Spleen (tissue), 11 donors: ENCODE data around the gene GATD1. TPM values are rescaled to one million over a fixed set of nuclear protein-coding genes. Genes with fewer than 3 reads are reported as not detected.

ENCODE experiments used
- DNase-seq: peaks from one replicate; pipeline ENCODE4 v3.0.0-alpha.2; 2020
- H3K27ac ChIP-seq, 8 donors: fragments of 200-600 bp; sonication (generic) in 7 of 8; 1 replicate in 4 of 8; 2 replicates in 4 of 8; pipeline versions ENCODE4 v1.5.0 to v1.8.0; 2016 to 2021; ENCODE audit warnings: inconsistent platforms in 4 of 8, mild to moderate bottlenecking in 4 of 8, moderate library complexity in 1 of 8
- H3K27me3 ChIP-seq, 7 donors: fragments of 200-600 bp; sonication (generic) in 6 of 7; replicated peaks in 1 of 7; 1 replicate in 4 of 7; 2 replicates in 3 of 7; pipeline versions ENCODE4 v1.5.0 to v1.8.0; 2016 to 2021; ENCODE audit warnings: inconsistent platforms in 3 of 7, mild to moderate bottlenecking in 1 of 7
- H3K36me3 ChIP-seq, 6 donors: fragments of 200-600 bp; sonication (generic) in 5 of 6; 1 replicate in 4 of 6; 2 replicates in 2 of 6; pipeline versions ENCODE4 v1.5.0 to v1.8.0; 2016 to 2021; ENCODE audit warnings: inconsistent platforms in 2 of 6
- H3K4me1 ChIP-seq, 6 donors: fragments of 200-600 bp; sonication (generic) in 5 of 6; 1 replicate in 3 of 6; 2 replicates in 3 of 6; pipeline versions ENCODE4 v1.5.0 to v1.8.0; 2016 to 2021; ENCODE audit warnings: inconsistent platforms in 3 of 6
- H3K4me3 ChIP-seq, 8 donors: fragments of 200-600 bp; sonication (generic) in 7 of 8; 1 replicate in 4 of 8; 2 replicates in 4 of 8; pipeline versions ENCODE4 v1.5.0 to v1.8.0; 2016 to 2021; ENCODE audit warnings: inconsistent platforms in 4 of 8, mild to moderate bottlenecking in 4 of 8, moderate library complexity in 2 of 8
- H3K9me3 ChIP-seq, 8 donors: fragments of 200-600 bp; sonication (generic) in 7 of 8; 1 replicate in 4 of 8; 2 replicates in 4 of 8; pipeline versions ENCODE4 v1.5.0 to v1.8.0; 2016 to 2021; ENCODE audit warnings: inconsistent platforms in 4 of 8
- POLR2A ChIP-seq, 3 donors: fragments of 450-650 bp; IDR thresholded peaks; one replicate each; pipeline ENCODE4 v1.5.1; 2017; ENCODE audit warnings: antibody characterized with exemption in 3 of 3, mild to moderate bottlenecking in 1 of 3
- POLR2AphosphoS5 ChIP-seq, 3 donors: sonication (generic); formaldehyde crosslinking; IDR thresholded peaks; one replicate each; pipeline ENCODE4 v1.5.1; 2017; ENCODE audit warnings: antibody characterized with exemption in 3 of 3
- WGBS, 5 donors: extraction: QIAGEN DNeasy Blood & Tissue Kit in 3 of 5; methylation state at CpG; one replicate each; pipeline versions ENCODE4 v1.1.5 to v1.1.7; 2013 to 2018; 5-methylcytosine and 5-hydroxymethylcytosine counted together
- intact Hi-C: fragments of 100-400 bp; cut with DNase I; formaldehyde crosslinking; loops from one replicate; pipeline ENCODE4 v1.15.0; 2023; ENCODE audit warnings: low total_unique reads
- polyA plus RNA-seq, 3 donors: library from polyadenylated mRNA; stranded (reverse); fragments of 200-250 nt; gene quantifications; one replicate each; pipeline ENCODE4 v1.2.1, GENCODE V29; 2013
- total RNA-seq, 7 donors: library from RNA; depleted of rRNA in 3 of 7; stranded (reverse); fragments of >200 nt in 3 of 7; fragmentation: NEBNext Ultra II Directional in 4 of 7; extraction: Animal tissue kit (Norgen Biotek cat#: 25700) in 4 of 7; gene quantifications; one replicate each; pipeline versions ENCODE4 v1.1.0 to v1.2.1, GENCODE V29; 2016 to 2021
- TF ChIP-seq, protein P1 (sequence below), 11 experiments: fragments of 200-600 bp in 7 of 11; fragments of 450-650 bp in 4 of 11; sonication (generic) in 4 of 11; IDR thresholded peaks in 8 of 11; conservative IDR thresholded peaks in 3 of 11; 1 replicate in 7 of 11; 2 replicates in 4 of 11; pipeline versions ENCODE4 v1.4.0 to v1.8.0; 2016 to 2021; ENCODE audit warnings: antibody characterized with exemption in 11 of 11, inconsistent platforms in 4 of 11, mild to moderate bottlenecking in 1 of 11
- donor health status: healthy with polysubstance abuse.
- donor health status: DM: no; HTN: no; CAD: no; lungs with moderate emphysema.
- donor health status: DM: no; HTN: no; CAD: no.
- donor health status: Bipolar disorder and iron deficiency.
- donor health status: healthy.
- donor health status: DM: no; HTN: no; CAD: no.
- donor health status: DM: yes; HTN: yes; CAD: no.

Gene GATD1
- total and polyA plus RNA-seq, 10 donors = 13.9 to 56.4 (median 35.9) TPM

DNA sequence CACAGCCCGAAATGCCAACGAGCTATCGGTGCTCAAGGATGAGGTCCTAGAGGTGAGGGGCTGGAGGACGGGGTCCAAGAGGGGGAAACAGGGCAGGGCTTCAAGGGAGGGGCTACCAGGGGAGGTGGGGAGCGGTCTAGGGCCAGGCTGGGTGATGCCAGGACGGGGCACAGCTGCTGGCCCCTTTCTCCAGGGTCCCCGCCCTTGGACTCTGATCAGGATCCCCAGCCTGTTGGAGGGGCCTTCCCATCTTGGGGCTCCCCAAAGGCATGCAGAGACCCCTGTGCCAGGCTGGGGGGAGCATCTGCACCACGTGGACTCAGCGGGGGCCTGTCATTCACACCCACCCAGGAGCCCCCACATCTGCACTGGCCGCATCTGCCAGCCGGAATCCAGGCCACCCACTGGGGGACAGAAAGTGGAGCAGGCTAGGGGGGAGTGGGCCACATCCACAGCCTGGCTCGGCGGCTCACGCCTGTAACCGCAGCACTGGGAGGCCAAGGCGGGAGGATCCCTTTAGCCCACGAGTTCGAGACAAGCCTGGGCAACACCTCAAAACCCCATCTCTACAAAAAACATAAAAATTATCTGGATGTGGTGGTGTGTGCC lies 52.4 kb downstream of the GATD1 start:
- DNase-seq = no peak

DNA sequence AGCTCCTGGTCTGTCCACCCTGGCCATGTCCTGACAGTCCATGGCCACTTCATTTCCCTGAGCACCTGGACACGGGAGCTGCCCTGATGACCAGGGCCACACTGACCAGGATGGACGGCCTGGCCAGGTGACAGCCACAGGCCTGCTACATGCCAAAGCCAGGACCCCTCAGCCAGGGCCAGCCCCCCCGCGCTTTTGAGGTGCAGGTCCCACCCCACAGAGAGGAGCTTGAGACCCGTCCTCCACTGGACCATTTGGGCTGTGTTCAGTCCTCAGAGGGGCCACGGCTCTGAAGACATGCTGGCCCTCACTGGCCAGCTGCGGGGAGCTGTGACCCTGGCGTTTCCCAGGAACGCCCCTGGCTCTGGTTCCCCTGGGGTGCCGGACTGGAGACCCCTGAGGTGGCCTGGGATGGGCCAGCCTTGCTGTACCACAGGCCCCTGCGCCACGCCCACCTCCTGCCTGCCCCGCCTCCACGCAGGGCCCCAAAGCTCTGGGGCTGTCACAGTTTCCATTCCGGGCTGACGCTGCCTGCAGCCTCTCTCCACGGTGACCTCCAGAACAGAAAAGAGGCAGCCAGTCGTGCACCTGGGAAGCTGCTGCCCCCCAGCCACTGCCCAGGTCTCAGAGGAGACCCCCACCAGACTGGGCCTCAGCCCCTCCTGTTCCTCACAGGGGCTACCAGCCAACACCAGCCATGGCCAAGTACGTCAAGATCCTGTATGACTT lies 53.1 kb downstream of the GATD1 start:
- Histone ChIP-seq H3K27me3 (peaks cover 0 to 88% (median 41%) of the 10 kb centered on the region in 7 donors), H3K36me3 (no peaks in the 10 kb centered on the region), H3K27ac (no peak overlapping the region), H3K9me3 (no peaks in the 10 kb centered on the region), H3K4me3 (no peak overlapping the region), H3K4me1 (peaks cover 38 to 81% (median 63%) of the 10 kb centered on the region in 6 donors)
- DNase-seq = peak; percentile 81
- intact Hi-C loops = loop anchor here (5.0 to 10.0 kb wide), 2 partner anchors 62 to 169 kb away; no protein-coding TSS in a partner anchor
- TF ChIP-seq POLR2AphosphoS5 (IDR thresholded peaks at IDR 0.05) (no peak), POLR2A (IDR thresholded peaks at IDR 0.05) (no peak)
- TF ChIP-seq, protein P1, sequence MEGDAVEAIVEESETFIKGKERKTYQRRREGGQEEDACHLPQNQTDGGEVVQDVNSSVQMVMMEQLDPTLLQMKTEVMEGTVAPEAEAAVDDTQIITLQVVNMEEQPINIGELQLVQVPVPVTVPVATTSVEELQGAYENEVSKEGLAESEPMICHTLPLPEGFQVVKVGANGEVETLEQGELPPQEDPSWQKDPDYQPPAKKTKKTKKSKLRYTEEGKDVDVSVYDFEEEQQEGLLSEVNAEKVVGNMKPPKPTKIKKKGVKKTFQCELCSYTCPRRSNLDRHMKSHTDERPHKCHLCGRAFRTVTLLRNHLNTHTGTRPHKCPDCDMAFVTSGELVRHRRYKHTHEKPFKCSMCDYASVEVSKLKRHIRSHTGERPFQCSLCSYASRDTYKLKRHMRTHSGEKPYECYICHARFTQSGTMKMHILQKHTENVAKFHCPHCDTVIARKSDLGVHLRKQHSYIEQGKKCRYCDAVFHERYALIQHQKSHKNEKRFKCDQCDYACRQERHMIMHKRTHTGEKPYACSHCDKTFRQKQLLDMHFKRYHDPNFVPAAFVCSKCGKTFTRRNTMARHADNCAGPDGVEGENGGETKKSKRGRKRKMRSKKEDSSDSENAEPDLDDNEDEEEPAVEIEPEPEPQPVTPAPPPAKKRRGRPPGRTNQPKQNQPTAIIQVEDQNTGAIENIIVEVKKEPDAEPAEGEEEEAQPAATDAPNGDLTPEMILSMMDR (IDR thresholded peaks at IDR 0.05 in 8 of 11, conservative IDR thresholded peaks at IDR 0.05 in 3 of 11) = no peak
- WGBS, 5 donors = 72 to 84% (median 75%) methylated on average over 15 to 19 of the region's 19 CpGs

More for the DNA sequence above, 52.4 kb downstream of the GATD1 start:
- TF ChIP-seq, protein P1 (IDR thresholded peaks at IDR 0.05 in 8 of 11, conservative IDR thresholded peaks at IDR 0.05 in 3 of 11) = no peak
- TF ChIP-seq POLR2A (IDR thresholded peaks at IDR 0.05) (no peak), POLR2AphosphoS5 (IDR thresholded peaks at IDR 0.05) (no peak)
- intact Hi-C loops = loop anchor here (5.0 to 10.0 kb wide), 2 partner anchors 63 to 170 kb away; no protein-coding TSS in a partner anchor
- WGBS, 5 donors = 73 to 92% (median 83%) methylated on average over 12 to 18 of the region's 18 CpGs
- no peaks in the 10 kb centered on the region for H3K36me3 ChIP-seq
- H3K27ac ChIP-seq = no peak overlapping the region
- H3K4me1 ChIP-seq = peaks cover 38 to 88% (median 63%) of the 10 kb centered on the region in 6 donors
- H3K4me3 ChIP-seq = peak overlapping the region in 1 of 8 donors; percentile 69
- H3K27me3 ChIP-seq = peaks cover 0 to 87% (median 37%) of the 10 kb centered on the region in 7 donors
- H3K9me3 ChIP-seq = no peaks in the 10 kb centered on the region

DNA sequence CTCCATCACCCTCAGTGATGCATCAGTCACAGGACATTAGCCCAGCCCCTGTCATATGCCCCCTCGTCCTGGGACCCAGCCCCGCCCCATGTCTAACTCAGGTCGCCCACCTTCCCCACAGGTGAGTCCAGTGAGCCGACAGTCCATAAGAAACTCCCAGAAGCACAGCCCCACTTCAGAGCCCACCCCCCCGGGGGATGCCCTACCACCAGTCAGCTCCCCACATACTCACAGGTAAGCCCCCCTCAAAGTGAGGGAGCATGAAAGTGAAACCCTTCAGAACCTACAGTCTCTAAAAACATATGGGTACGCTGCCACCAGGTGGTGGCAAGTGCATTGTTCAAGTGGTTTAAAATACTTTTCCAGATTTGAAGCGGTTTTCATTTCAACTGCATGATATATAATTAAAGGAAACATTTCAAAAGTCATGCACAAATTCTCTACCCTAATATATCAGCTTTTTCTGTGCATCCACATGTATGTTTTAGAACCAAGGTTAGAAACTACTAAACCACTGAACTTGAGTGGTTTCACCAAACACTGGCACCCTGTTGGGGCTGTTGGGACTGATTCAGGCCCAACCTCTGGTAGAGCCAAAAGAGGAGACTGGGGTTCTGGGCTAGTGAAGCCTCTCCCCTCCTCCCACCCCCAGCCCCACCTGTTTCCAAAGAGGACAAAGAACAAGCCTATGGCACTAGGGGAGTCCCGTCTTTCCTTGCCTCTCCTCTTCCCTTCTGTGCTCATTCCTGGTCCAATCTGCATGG lies 54.0 kb downstream of the GATD1 start:
- no peak for TF ChIP-seq POLR2A (IDR thresholded peaks at IDR 0.05)
- TF ChIP-seq, protein P1 (IDR thresholded peaks at IDR 0.05 in 8 of 11, conservative IDR thresholded peaks at IDR 0.05 in 3 of 11) = peak; percentile 15 to 85 (median 69)
- no peak for DNase-seq
- intact Hi-C loops = loop anchor here (5.0 to 10.0 kb wide), 2 partner anchors 61 to 169 kb away; no protein-coding TSS in a partner anchor
- 40 to 50% (median 49%) methylated on average over 7 to 8 of the region's 8 CpGs for WGBS, 5 donors
- no peaks in the 10 kb centered on the region for H3K36me3 ChIP-seq
- H3K4me1 ChIP-seq = peaks cover 37 to 72% (median 62%) of the 10 kb centered on the region in 6 donors
- no peak overlapping the region for H3K27ac ChIP-seq
- H3K4me3 ChIP-seq = peak overlapping the region in 1 of 8 donors; percentile 51
- peaks cover 0 to 81% (median 41%) of the 10 kb centered on the region in 7 donors for H3K27me3 ChIP-seq
- no peaks in the 10 kb centered on the region for H3K9me3 ChIP-seq
